Activated CD8-positive, alpha-beta memory T cell treated with anti-CD3 and anti-CD28 coated beads, Interleukin-2, amount 50 U/mL, for 24 hours (primary cell): ENCODE results near the gene CSMD2.

Source experiments
- DNase-seq: peaks from one replicate; pipeline ENCODE4 v3.0.0-alpha.2; 2020; ENCODE audit errors: extremely low read depth

CSMD2 gene

DNA sequence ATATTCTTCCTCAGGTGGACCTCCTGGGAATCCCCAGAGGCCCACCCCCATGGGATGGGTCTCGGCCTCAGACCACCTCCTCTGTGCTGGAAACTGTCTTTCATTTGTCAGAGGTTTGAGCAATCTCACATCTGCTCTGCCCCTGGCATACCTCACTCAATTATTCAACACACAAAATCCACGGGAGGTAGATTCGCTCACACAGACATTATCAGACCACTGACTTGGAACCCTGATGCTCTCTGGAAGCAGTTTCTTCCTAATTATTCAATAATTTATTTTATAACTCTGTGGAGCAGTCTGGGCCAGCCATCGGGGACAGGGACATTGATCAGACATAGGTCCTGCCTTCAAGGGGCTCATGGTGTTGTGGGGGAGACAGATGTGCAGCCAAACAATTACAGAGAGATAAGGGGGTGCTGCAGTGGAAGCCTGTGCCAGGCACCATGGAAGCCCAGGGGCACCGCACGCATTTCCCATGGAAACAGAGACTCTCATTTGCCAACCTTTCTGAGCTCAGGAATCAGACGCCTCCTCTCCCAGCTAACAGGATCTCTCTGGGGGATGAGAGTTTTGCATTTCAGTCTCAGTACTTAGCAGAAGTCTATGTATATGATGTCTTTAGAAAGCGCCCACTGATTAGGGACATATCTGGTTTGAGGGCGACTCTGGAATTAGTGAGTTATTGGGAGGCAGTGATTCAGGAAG, 204.7 kb downstream of the CSMD2 start:
- DNase-seq: no peak

DNA sequence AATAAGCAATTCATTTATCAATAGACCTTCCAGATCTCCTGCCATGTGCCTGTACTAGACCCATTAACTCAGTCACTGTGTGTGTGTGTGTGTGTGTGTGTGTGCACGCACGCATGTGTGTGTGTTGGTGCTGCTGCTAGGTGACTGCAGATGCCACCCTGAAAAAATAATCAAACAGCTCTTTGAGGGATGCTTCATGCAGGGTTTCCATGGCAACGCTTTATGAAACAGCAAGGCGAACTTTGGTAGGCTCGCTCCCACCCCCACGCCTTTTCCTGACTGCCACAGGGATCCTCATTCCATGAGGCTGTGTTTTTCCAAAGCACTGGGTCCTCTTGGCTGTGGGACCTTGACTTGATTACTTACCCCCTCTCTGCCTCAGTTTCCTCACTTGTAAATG, 207.2 kb downstream of the CSMD2 start:
- no peak for DNase-seq

DNA sequence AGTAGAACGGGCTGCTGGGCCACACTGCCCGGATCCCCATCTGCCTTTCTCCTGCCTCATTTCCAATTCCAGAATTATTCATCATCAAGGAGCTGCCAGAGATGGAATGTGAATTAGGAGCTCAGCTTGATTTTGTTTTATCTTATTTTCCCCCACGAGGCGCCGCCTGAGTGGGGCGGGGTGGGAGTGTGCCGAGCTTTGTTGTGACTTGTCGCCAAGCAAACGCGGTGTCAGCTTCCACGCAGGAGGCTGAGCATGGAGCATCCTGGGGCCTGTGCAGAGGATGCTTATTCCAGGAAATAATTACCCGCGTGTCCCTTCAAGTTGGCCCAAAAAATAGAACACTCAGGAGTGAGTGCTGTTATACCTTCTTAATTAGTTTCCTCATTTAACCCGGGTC, 209.9 kb downstream of the CSMD2 start:
- no peak for DNase-seq

DNA sequence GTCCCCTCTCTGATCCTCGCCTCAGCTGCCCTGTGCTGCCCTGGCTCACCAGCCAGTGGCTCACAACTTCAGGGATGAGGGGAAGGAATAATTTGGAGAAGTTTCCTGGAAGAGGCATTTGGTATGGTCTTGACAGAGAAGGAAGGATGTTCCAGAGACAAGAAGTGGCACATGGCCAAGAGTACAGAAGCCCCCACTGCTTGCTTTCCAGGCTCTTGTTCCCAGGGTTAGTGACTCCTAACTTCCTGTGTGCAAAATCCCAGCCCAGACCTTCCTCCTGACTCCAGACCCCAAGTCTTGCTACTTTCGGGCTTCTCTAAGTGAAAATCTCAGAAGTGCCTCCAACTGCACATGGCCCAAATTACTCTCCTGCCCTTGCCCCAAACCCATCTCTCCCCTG, 215.5 kb downstream of the CSMD2 start:
- DNase-seq: no peak

DNA sequence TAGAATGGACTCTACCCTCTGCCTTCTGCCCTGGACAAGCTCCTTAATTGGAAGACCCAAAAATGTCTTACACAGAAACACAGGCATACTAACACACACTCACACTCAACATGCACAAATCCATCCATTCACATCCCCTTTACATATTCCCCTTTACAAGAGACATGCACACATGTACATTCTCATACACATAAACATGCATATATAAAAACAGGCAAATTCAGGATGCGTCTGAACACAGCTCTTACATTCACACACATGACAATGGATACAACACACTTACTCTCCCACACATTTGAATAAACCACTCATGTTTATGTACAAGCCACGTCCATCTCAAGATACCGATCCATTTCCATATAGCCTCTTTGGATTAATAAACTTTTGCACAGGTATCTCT, 216.7 kb downstream of the CSMD2 start:
- DNase-seq: no peak

DNA sequence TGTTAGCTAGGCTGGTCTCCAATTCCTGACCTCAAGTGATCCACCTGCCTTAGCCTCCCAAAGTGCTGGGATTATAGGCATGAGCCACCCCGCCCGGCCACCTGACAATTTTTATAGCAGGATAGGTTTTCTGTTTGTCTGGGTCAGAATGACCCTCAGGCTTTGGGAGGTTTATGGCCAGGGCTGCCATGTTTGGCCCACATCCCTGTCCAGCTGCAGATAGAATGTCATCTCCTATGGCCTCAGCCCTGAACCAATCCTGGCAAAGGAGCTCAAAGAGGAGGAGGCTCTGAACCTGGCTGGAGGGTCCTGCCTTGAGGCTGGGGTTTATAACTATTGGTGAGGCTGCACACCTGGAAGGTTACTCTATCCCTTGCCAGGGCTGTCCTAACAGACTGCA, 218.2 kb downstream of the CSMD2 start:
- DNase-seq: no peak

DNA sequence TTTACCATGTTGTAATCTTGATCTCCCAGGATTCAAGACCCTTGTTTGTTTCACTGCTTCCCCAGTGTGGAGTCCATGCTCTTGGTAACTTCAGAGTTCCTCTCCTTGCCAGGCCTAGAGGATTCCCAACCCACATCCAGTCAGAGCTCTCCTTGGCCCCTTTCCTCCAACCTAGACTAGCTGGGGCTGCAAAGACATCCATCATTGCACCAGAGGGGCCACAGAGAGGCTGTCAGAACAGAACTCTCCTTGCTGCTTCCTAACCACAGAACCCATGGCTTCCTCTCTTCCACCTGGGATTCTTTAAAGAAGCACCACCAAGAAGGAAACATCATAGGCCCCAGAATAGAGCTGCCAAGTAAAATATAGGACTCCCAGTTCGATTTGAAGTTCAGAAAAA, 220.2 kb downstream of the CSMD2 start:
- no peak for DNase-seq

DNA sequence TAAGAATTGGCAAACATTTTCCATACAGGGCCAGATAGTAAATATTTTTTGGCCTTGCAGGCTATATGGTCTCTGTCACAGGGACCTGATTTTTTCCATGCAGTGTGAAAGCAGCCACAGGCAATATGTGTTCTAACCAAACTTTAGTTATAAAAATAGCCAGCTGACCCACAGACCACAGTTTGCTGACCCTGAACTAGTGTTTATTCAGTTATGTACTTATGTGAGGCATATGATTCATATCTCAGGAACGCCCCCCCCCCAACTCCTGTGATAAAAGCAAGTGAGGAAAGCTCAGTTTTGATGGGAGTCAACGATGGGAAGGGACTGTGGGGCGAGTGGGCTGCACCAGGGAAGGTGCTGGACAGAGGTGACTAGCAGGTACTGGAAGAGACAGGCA, 221.1 kb downstream of the CSMD2 start:
- DNase-seq: no peak

DNA sequence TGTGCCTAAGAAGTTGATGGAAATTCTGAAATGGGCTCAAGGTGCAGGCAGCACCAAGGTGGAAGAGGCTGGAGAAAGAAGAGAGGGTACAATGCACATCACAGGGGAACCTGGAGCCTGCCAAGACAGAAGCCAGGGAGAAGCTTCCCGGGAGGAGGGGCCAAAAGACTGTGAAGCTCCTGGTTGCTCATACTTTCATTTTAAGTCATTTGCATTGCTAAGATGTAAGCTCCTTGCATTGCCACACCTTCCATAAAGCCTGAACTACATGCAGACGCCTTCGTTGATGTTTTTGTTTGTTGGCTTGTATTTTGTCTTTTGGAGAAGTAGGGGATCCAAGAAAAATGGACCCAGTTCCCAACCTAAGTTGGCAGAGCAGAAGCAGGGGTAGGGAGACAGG, 232.2 kb downstream of the CSMD2 start:
- no peak for DNase-seq

DNA sequence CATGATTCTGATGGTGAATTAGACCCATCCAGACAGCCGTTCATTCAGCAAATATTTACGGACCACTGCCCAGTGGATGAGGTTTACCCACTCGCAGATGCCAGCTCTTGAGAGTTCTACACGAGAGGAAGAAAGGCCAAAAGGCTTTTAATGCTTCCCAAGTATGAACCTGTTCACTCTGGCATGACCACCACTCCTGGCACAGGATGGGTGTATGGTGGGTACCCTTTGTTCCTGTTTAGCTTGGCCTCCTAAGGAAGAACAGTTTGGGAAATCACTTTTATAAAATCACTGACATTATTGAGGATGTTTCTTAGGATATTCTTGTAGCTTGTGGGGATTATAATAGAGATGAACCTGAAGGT, 233.9 kb downstream of the CSMD2 start:
- DNase-seq: no peak

DNA sequence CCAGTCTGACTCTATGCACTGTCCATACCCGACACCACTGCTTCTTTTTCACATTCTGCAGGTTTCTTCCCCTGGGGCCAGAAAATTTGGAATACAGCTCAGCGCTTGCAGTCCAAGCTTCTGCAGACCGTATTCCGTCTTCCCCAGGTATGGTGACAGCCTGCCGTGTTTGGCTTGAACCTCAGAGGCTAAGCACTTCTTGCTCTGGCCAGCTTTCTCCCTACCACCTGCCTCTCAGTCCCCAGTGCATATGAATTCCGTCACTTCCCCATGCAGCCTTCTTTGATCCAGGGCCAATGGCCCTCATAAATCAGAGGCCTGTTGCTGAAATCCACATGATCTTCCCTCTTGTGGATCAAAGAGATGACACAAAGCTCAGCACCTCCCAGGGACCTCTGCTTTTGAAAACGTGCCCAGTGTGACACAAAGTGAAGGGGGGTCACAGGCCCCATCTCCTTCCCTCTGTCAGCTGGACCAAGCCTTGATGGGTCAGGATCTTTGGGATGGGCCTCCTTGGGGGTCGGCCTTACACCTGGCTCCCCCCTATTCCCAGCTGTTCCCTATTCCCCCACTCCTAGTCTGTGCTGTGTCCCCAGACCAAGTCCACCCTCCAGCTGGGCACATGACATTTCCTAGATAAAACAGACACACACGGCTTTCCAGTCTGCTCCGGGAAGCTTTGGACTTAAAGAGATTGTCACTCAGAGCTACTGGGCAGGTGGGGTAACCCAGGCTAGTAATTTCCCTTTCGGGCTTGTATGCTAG, 234.5 kb downstream of the CSMD2 start:
- no peak for DNase-seq

DNA sequence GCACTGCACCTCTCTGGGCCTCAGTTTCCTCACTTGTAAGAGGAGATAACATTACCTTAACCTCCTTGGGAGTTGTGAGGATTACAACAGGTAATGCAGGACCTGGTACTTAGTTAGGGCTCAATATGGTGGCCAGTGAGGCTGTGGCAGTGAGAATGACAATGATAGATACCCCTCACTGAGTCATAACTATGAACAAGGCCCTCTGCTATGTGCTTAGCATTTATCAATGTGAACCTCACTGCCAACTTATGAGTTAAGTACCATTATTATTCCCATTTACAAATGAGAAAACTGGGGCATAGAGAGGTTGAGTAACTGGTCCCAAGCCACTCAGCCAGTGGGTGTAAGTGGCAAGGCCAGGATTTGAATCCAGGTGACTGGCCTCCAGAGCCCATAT, 236.8 kb downstream of the CSMD2 start:
- DNase-seq: no peak

DNA sequence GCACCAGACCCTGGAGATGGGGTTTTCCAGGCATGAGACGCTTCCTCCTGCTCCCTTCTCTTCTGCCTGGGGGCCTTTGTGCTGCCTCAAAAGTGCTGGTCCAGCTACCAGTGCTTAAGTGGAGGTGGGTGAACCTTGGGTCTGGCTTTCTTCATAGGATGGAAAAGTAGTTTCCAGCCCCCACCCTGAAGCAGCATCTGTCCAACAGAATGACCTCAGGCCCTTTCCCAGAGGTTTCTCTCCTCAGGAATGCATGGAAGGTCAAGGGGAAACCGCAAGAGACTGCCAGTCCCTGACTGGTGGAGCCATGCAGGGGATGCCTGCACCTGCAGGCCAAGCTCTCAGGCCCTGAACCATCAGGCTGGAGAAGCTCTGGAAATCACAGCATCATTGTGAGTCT, 237.3 kb downstream of the CSMD2 start:
- DNase-seq: no peak

DNA sequence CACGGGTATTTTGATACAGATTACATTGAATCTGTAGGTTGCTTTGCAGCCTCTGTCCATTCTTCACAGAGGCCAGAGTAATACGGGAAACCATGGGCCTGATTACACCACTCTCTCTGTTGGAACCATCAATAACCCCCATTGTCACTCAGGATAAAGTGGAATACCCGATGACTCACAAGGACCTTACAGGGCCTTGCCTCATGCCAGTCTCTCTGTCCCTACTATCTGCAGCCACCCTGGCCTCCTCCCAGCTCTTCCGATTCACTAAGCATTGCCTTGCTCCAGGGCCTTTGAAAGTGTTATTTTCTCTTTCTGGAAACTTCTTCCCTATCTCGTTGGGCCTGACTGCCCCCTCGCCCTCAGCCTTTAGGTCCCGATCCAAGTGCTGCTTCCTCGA, 239.4 kb downstream of the CSMD2 start:
- DNase-seq: no peak

DNA sequence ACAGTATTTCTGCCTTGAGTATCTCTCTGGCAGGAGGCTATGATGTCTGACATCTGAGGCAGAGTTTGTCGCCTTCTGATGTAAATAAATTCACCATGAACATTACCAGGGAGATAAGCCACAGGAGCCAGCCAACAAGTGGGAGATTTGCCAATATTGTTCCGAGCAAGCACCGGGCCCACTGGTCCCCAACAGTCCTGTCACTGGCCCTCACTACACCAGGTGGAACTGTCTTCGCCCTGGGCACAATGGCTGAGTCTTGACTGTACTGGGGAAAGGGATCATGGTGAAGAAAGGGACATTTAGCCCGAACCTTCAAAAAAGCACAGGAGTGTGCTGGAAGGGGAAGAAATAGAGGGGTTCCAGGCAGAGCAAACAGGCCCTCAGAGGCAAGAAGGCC, 243.7 kb downstream of the CSMD2 start:
- no peak for DNase-seq

DNA sequence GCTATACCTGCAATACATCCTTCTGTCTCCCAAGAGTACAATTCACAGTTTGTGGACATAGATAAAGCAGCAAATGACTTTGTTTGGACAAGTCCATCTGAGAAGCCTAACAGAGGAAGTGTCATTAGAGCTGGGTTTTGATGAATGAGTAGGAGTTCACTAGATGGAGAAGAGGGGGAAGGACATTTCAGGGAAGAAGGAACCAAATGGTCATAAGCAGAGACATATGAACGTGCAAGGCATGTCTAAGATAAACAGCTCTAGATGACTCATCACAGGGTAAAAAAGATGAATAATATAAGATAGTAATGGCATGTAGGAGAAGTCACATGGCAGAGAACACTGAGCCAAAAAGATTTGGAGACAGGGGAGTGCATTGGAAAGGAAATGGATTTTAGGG, 246.7 kb downstream of the CSMD2 start:
- no peak for DNase-seq

DNA sequence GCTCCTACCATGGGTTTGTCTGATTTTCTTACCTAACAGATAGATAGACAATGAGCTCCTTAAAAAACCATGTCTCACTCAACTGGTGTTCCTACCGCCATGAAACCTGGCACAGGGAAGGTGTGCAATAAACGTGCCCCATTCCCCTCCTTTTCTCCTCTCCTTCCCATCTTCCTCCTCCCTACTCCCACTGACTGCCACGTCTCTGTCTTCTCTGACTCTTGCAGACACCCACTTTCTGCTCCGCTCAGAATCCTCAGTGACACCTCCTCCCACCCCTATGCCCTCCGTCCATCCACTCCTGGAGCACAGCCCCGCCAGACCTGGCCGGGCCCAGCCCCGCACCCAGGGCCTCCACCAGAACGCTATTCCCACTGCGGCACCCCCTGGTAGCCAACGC, 248.2 kb downstream of the CSMD2 start:
- no peak for DNase-seq

DNA sequence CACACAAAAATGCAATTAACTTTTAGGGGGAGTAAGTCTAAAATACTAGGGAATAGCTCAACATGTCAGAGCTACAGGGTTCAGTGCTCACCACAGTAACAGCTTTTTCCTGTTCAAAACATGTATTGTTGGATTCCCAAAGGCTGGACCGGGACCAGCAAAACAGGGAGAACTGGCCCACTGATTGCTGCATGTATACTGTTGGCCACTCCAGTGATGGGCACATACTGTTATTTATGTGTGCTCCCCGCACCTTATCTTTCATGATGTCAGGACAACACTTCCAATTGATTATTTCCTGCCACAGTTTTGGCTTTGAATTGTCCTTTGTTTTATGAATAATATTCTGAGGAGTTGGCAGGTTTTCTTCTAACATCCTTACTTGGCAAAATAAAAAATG, 250.5 kb downstream of the CSMD2 start:
- no peak for DNase-seq

DNA sequence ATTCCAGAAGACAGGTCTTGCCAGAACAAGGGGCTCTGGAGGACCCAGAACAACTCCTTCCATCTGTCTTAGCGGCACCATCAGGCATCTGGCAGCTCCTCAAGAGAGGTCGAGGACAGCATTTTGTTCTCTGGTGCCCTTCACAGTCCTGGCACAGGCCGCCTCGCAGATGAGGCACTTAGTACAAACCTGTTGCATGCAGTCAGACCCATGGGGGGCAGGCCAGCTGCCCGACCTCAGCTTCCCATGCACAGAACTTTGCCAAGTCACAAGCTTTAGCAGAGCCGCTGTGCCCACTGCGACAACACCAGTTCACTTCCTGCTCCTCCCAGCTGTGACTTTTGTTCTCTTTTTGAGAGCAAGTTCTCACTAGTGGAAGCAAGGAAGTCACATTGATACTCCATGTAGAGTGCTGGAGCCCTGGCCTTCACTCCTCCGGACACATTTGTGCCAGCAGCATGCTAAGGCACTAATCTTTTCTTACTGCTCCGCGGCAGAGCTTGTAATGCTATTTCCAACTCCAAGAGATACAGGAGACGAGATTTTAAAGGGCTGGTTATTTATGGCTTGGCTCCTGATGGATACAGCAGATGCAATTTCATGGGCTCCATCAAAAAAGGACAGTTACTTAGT, 256.6 kb downstream of the CSMD2 start:
- DNase-seq: no peak

DNA sequence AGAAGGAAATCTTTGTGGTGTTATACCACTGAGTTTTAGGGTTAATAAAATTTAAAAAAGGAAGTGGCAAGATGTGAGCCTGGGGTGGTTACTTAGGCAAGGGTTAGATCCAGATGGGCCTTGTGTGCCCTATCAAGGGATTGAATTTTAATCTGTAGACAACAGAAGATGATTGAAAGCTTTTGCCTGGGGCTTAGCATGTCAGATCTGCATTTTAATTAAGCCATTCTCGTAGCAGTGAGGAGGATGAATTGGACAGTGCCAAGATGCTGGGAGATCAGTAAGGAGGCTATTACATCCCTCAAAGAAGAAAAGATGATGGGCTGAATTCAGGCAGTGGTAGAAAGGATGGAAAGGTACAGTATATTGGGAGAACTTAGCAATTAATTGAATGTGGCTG, 258.9 kb downstream of the CSMD2 start:
- DNase-seq: no peak

DNA sequence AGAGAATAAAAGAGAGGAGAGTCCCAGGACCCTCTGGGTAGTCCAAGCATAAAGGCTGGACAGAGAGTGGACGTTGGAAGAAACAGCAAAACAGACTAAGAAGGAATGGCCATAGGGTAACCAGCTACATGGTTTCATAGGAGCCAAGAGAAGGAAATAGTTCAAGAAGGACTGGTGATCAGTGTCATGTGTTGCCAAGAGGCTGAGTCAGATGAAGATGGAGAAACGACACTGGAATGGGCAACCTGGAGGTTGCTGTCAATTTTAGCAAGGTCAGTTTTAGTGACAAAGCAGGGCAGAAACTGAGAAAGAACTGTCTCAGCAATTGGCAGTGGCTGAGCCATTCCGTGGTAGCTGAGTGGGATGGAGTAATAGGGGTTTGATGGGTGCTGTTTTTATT, 259.8 kb downstream of the CSMD2 start:
- no peak for DNase-seq

DNA sequence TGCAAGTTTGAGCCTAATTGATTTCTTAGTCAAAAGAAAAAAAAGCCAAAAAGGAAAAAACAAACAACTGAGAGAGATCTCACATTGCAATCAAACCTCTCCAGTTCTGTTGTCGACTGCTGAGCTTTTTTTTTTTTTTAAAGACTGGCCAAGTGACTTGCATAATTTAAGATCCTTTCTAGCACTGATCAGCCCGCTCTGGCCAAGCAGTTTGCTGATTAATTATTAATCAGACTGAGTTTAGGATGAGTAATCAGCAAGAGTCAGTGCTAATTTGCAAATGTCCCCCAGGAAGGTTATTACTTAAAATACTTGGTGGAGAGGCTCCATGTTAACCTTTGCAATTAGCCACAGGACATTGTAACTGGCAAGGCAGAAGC, 261.8 kb downstream of the CSMD2 start:
- no peak for DNase-seq

DNA sequence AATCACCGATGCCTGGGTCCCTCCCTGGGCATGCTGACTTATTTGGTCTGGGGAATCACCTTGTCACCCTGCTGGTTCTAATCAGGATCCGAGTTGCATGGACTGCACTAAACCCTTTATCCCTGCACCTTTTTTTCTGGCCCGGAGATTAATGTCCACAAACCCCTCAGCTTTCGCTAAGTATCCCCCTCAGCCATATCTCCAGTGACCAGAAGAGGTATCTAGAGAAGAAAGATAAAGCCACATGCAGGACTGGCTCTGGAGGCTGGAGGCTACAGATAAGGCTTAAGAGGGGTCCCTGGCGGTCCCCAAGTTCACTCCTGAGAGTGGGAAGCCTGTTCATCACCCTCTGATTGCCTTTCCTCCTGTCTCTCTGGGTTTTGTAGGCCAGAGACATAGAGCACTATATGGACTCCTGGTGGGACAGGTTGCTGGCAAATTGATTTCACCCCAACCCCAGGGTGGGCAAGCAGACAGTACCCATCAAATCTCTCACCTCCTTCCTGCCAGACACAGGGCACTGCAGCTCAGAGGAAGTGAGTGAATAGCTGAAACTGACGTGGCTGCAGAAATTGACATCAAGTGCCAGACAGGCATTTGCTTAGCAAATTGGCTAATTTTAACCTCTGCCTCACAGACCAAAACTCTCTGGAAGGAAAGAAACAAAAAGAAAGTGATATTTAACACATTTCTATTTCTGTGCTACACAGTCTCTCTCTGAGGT, 262.4 kb downstream of the CSMD2 start:
- no peak for DNase-seq
